CD14-positive monocyte (primary cell): Measurements from ENCODE around the gene OR4C6. TPM values are rescaled to one million over a fixed set of nuclear protein-coding genes. Genes with fewer than 3 reads are reported as not detected.

Experiments used
- DNase-seq, 3 donors: peaks; one replicate each; pipeline ENCODE4 v3.0.0-alpha.2; 2011 to 2022
- H2AFZ ChIP-seq: 2 replicates; pipeline ENCODE4 v1.6.0; 2012; ENCODE audit warnings: mild to moderate bottlenecking, low read depth, low read length, inconsistent platforms; ENCODE audit not compliant: insufficient read depth, poor library complexity, severe bottlenecking
- H3K27ac ChIP-seq, 2 donors: 1 replicate in 1 of 2; 2 replicates in 1 of 2; pipeline ENCODE4 v1.5.1; 2012 to 2013; ENCODE audit warnings: low read length in 2 of 2, control low read depth in 1 of 2, inconsistent platforms in 1 of 2, low read depth in 1 of 2, mild to moderate bottlenecking in 1 of 2
- H3K27me3 ChIP-seq, 2 donors: one replicate each; pipeline versions ENCODE4 v1.6.0 to v1.6.1; 2011 to 2013; ENCODE audit warnings: low read length in 2 of 2; ENCODE audit not compliant: control insufficient read depth in 2 of 2, insufficient read depth in 2 of 2
- H3K36me3 ChIP-seq, 2 donors: replicated peaks in 1 of 2; 1 replicate in 1 of 2; 2 replicates in 1 of 2; pipeline versions ENCODE4 v1.5.1 to v1.6.1; 2012 to 2013; ENCODE audit warnings: low read length in 2 of 2, control low read depth in 1 of 2, inconsistent platforms in 1 of 2, mild to moderate bottlenecking in 1 of 2; ENCODE audit not compliant: insufficient read depth in 2 of 2, control insufficient read depth in 1 of 2
- H3K4me1 ChIP-seq, 2 donors: 1 replicate in 1 of 2; 2 replicates in 1 of 2; pipeline versions ENCODE4 v1.5.1 to v1.6.1; 2012 to 2013; ENCODE audit warnings: low read length in 2 of 2, control low read depth in 1 of 2, inconsistent platforms in 1 of 2, mild to moderate bottlenecking in 1 of 2, moderate library complexity in 1 of 2; ENCODE audit not compliant: insufficient read depth in 2 of 2, control insufficient read depth in 1 of 2
- H3K4me2 ChIP-seq: replicated peaks from 2 replicates; pipeline ENCODE3; 2012; ENCODE audit warnings: low read length, moderate library complexity, mild to moderate bottlenecking; ENCODE audit not compliant: poor library complexity, severe bottlenecking; ENCODE audit errors: extremely low read depth
- H3K4me3 ChIP-seq, 3 experiments: fragments of 200-600 bp in 1 of 3; sonication (generic) in 1 of 3; replicated peaks in 1 of 3; 1 replicate in 2 of 3; 2 replicates in 1 of 3; pipeline ENCODE4 v1.5.1; 2011 to 2013; ENCODE audit warnings: low read length in 3 of 3, mild to moderate bottlenecking in 3 of 3, control low read depth in 2 of 3, low read depth in 2 of 3, inconsistent platforms in 1 of 3, moderate library complexity in 1 of 3
- H3K79me2 ChIP-seq: 2 replicates; pipeline ENCODE4 v1.6.0; 2012; ENCODE audit warnings: mild to moderate bottlenecking, control low read depth, inconsistent platforms, low read length, moderate library complexity; ENCODE audit not compliant: insufficient read depth
- H3K9ac ChIP-seq: 2 replicates; pipeline ENCODE4 v1.6.0; 2017; ENCODE audit warnings: low read length, mild to moderate bottlenecking; ENCODE audit not compliant: insufficient read depth, poor library complexity, severe bottlenecking
- H3K9me3 ChIP-seq, 2 donors: replicated peaks in 1 of 2; 1 replicate in 1 of 2; 2 replicates in 1 of 2; pipeline versions ENCODE4 v1.5.1 to v1.6.1; 2012 to 2013; ENCODE audit warnings: low read length in 2 of 2, control low read depth in 1 of 2; ENCODE audit not compliant: control insufficient read depth in 1 of 2, insufficient read depth in 1 of 2
- H4K20me1 ChIP-seq: 2 replicates; pipeline ENCODE4 v1.6.0; 2012; ENCODE audit warnings: mild to moderate bottlenecking, low read length, control low read depth, moderate library complexity; ENCODE audit not compliant: insufficient read depth
- H3K27ac Mint-ChIP-seq, 7 donors: one replicate each; pipeline ENCODE4 v1.8.0; 2020; ENCODE audit warnings: mild to moderate bottlenecking in 7 of 7, mixed read lengths in 7 of 7, moderate library complexity in 6 of 7, inconsistent platforms in 2 of 7
- H3K27me3 Mint-ChIP-seq, 3 donors: one replicate each; pipeline ENCODE4 v1.8.0; 2021 to 2022; ENCODE audit warnings: low read depth in 3 of 3, mild to moderate bottlenecking in 3 of 3, mixed read lengths in 3 of 3, moderate library complexity in 3 of 3, inconsistent platforms in 1 of 3
- H3K36me3 Mint-ChIP-seq, 2 donors: one replicate each; pipeline ENCODE4 v1.8.0; 2020; ENCODE audit warnings: mixed read lengths in 2 of 2, inconsistent platforms in 1 of 2, mild to moderate bottlenecking in 1 of 2
- H3K4me1 Mint-ChIP-seq: one replicate; pipeline ENCODE4 v1.8.0; 2020; ENCODE audit warnings: mild to moderate bottlenecking, mixed read lengths
- H3K4me3 Mint-ChIP-seq, 2 donors: one replicate each; pipeline ENCODE4 v1.8.0; 2020; ENCODE audit warnings: mild to moderate bottlenecking in 2 of 2, mixed read lengths in 2 of 2, moderate library complexity in 1 of 2
- H3K9me3 Mint-ChIP-seq, 7 donors: one replicate each; pipeline ENCODE4 v1.8.0; 2020 to 2022; ENCODE audit warnings: mixed read lengths in 7 of 7, mild to moderate bottlenecking in 6 of 7, moderate library complexity in 6 of 7, inconsistent platforms in 2 of 7
- whole genome bisulfite sequencing: methylation state at CpG from one replicate; pipeline ENCODE4 v1.1.5; 2013; ENCODE audit warnings: missing lambda C conversion rate; ENCODE audit not compliant: insufficient coverage; 5-methylcytosine and 5-hydroxymethylcytosine counted together
- intact Hi-C, 2 donors: fragments of 100-400 bp; cut with micrococcal nuclease; formaldehyde crosslinking; loops; one replicate each; pipeline versions ENCODE4 v1.15.0 to v1.15.1; 2023
- polyA plus RNA-seq, 3 donors: library from polyadenylated mRNA; depleted of rRNA in 1 of 3; unstranded in 2 of 3; stranded (reverse) in 1 of 3; fragments of 300-500 nt in 2 of 3; fragments of >200 nt in 1 of 3; fragmentation: Illumina TruSeq in 2 of 3; gene quantifications; 1 replicate in 2 of 3; 2 replicates in 1 of 3; pipeline ENCODE4 v1.2.3, GENCODE V29; 2012 to 2021
- TF ChIP-seq, protein P1 (sequence below): fragments of 200-600 bp; IDR thresholded peaks from one replicate; pipeline ENCODE4 v1.8.0; 2022; ENCODE audit warnings: antibody characterized with exemption, mild to moderate bottlenecking

The OR4C6 gene
- polyA plus RNA-seq, 3 donors, result not detected

DNA sequence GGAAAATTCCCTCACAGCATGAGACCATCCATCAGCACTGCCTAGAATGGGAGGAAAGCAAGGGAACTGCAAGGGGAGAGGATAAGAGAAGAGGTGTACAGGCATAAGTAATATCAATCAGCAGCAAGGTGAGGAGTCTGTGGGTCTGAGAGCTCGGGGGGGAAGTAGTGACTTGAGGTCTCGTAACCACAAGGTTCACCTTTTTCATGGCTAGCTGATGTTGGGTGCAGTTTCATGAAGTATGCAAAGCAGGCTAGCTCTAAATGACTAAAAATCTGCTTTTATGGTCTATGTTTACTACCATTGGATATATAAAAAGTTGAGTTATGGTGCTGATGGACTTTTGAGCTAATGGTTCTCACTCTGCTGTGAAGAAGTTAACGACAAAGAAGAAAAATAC, 35.8 kb downstream of the OR4C6 start:
- Mint-ChIP-seq H3K4me3 (no peak overlapping the region), H3K4me1 (no peaks in the 10 kb centered on the region), H3K9me3 (peaks cover 2 to 20% (median 8%) of the 10 kb centered on the region in 7 donors), H3K27me3 (peaks cover 0 to 2% (median 0%) of the 10 kb centered on the region in 3 donors), H3K36me3 (no peaks in the 10 kb centered on the region), H3K27ac (no peak overlapping the region)
- no peak overlapping the region for H3K27ac ChIP-seq
- peaks cover 22 to 26% of the 10 kb centered on the region in 2 donors for H3K9me3 ChIP-seq
- H3K4me2 ChIP-seq, result no peak overlapping the region
- H3K79me2 ChIP-seq, result no peaks in the 10 kb centered on the region
- no peak overlapping the region for H2AFZ ChIP-seq
- no peaks in the 10 kb centered on the region for H4K20me1 ChIP-seq
- no peaks in the 10 kb centered on the region for H3K27me3 ChIP-seq
- no peak overlapping the region for H3K4me3 ChIP-seq
- H3K4me1 ChIP-seq, result no peaks in the 10 kb centered on the region
- intact Hi-C loops, result no loop called here
- TF ChIP-seq, protein P1, sequence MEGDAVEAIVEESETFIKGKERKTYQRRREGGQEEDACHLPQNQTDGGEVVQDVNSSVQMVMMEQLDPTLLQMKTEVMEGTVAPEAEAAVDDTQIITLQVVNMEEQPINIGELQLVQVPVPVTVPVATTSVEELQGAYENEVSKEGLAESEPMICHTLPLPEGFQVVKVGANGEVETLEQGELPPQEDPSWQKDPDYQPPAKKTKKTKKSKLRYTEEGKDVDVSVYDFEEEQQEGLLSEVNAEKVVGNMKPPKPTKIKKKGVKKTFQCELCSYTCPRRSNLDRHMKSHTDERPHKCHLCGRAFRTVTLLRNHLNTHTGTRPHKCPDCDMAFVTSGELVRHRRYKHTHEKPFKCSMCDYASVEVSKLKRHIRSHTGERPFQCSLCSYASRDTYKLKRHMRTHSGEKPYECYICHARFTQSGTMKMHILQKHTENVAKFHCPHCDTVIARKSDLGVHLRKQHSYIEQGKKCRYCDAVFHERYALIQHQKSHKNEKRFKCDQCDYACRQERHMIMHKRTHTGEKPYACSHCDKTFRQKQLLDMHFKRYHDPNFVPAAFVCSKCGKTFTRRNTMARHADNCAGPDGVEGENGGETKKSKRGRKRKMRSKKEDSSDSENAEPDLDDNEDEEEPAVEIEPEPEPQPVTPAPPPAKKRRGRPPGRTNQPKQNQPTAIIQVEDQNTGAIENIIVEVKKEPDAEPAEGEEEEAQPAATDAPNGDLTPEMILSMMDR, result no peak
- no peak for DNase-seq
- H3K36me3 ChIP-seq, result no peaks in the 10 kb centered on the region
- no peak overlapping the region for H3K9ac ChIP-seq
- no CpG with 5 or more reads among the region's 3 CpGs for WGBS

DNA sequence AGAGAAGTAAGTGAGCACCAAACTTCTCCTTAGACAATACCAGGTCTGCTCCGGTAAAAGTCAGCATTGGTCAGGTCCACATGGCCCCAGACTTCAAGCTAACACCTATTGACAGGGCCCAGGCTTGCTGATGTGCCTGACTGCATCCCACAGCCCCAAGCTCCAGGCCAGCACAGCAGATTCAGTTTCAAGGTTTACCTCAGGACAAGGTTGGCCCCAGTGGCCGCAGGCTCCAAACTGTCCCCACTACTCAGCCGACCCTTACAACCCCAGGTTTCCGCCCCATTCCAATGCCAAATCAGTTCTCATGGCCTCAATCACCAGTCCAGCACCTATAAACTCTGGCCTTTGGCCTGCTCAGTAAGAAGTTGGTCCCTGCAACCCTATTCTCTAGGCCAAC, 39.4 kb downstream of the OR4C6 start:
- Mint-ChIP-seq H3K27me3 (peaks cover 0 to 2% (median 0%) of the 10 kb centered on the region in 3 donors), H3K36me3 (no peaks in the 10 kb centered on the region), H3K4me3 (no peak overlapping the region), H3K9me3 (peaks cover 4 to 19% (median 8%) of the 10 kb centered on the region in 7 donors), H3K4me1 (no peaks in the 10 kb centered on the region), H3K27ac (no peak overlapping the region)
- Histone ChIP-seq H3K4me3 (no peak overlapping the region), H4K20me1 (no peaks in the 10 kb centered on the region), H3K4me2 (no peak overlapping the region), H3K9ac (no peak overlapping the region), H3K4me1 (no peaks in the 10 kb centered on the region), H3K36me3 (no peaks in the 10 kb centered on the region), H2AFZ (no peak overlapping the region), H3K9me3 (peaks cover 18 to 21% of the 10 kb centered on the region in 2 donors), H3K27me3 (no peaks in the 10 kb centered on the region), H3K27ac (no peak overlapping the region), H3K79me2 (no peaks in the 10 kb centered on the region)
- 91% methylated on average over 4 of the region's 4 CpGs for WGBS
- TF ChIP-seq, protein P1, result no peak
- intact Hi-C loops, result no loop called here
- DNase-seq, result no peak
